H1 (cell line): ENCODE results near the gene RPL21. TPM values are rescaled to one million over a fixed set of nuclear protein-coding genes. Genes with fewer than 3 reads are reported as not detected.

ENCODE experiments used
- CTCF ChIA-PET: fragments of 300-600 bp; sonication (Branson Sonifier 250); formaldehyde crosslinking; loops from one replicate; lab custom pipeline; 2021; ENCODE audit not compliant: partially characterized antibody; lab: Charles Lee
- POLR2A ChIA-PET: fragments of 300-600 bp; sonication (Branson Sonifier 250); formaldehyde crosslinking; loops from one replicate; lab custom pipeline; 2021; ENCODE audit warnings: inconsistent platforms; ENCODE audit not compliant: partially characterized antibody; lab: Charles Lee
- DNase-seq, 2 experiments: peaks; one replicate each; pipeline versions ENCODE4 v3.0.0 to v3.0.0-alpha.2; 2010 to 2022; ENCODE audit warnings: low spot score in 2 of 2, low read depth in 1 of 2, mixed read lengths in 1 of 2
- FAIRE-seq: peaks from 2 replicates; lab custom pipeline; 2011; peaks lifted over from hg19 to GRCh38; lab: Jason Lieb, UNC
- H2AFZ ChIP-seq: 2 replicates; pipeline ENCODE4 v1.8.1; 2012; ENCODE audit warnings: low read length, inconsistent platforms
- H2AK5ac ChIP-seq: 2 replicates; pipeline ENCODE4 v1.6.1; 2013; ENCODE audit warnings: low read depth, low read length
- H2BK120ac ChIP-seq: replicated peaks from 2 replicates; pipeline ENCODE3; 2013; ENCODE audit warnings: low read depth, low read length, inconsistent platforms
- H2BK12ac ChIP-seq: 2 replicates; pipeline ENCODE4 v1.6.1; 2013; ENCODE audit warnings: low read depth, low read length
- H2BK15ac ChIP-seq: 2 replicates; pipeline ENCODE4 v1.6.1; 2013; ENCODE audit warnings: low read length
- H2BK20ac ChIP-seq: 2 replicates; pipeline ENCODE4 v1.6.1; 2013; ENCODE audit warnings: low read length
- H2BK5ac ChIP-seq: 2 replicates; pipeline ENCODE4 v1.6.1; 2013; ENCODE audit warnings: low read depth, low read length
- H3K14ac ChIP-seq: 2 replicates; pipeline ENCODE4 v1.6.1; 2013; ENCODE audit warnings: inconsistent platforms; ENCODE audit not compliant: insufficient read length
- H3K18ac ChIP-seq: 2 replicates; pipeline ENCODE4 v1.6.1; 2013; ENCODE audit warnings: low read length; ENCODE audit errors: extremely low read depth
- H3K23ac ChIP-seq: 2 replicates; pipeline ENCODE4 v1.6.1; 2013; ENCODE audit warnings: inconsistent platforms; ENCODE audit not compliant: insufficient read length
- H3K23me2 ChIP-seq: 2 replicates; pipeline ENCODE4 v1.6.1; 2013; ENCODE audit warnings: low read depth, low read length
- H3K27ac ChIP-seq: 2 replicates; pipeline ENCODE4 v1.6.1; 2011; ENCODE audit warnings: low read depth, low read length, inconsistent platforms
- H3K27me3 ChIP-seq, 4 experiments: replicated peaks in 1 of 4; 1 replicate in 1 of 4; 2 replicates in 3 of 4; pipeline versions ENCODE4 v1.6.1 to v1.8.1; 2011 to 2013; ENCODE audit warnings: low read length in 3 of 4, mild to moderate bottlenecking in 3 of 4, inconsistent platforms in 2 of 4, mixed read lengths in 2 of 4, moderate library complexity in 1 of 4; ENCODE audit not compliant: control insufficient read depth in 3 of 4, insufficient read depth in 3 of 4; ENCODE audit errors: extremely low read depth in 1 of 4
- H3K36me3 ChIP-seq, 4 experiments: 2 replicates each; pipeline versions ENCODE4 v1.6.1 to v1.8.1; 2011 to 2013; ENCODE audit warnings: mild to moderate bottlenecking in 4 of 4, low read length in 3 of 4, moderate library complexity in 2 of 4, control low read depth in 1 of 4, inconsistent platforms in 1 of 4; ENCODE audit not compliant: insufficient read depth in 4 of 4, control insufficient read depth in 2 of 4
- H3K4ac ChIP-seq: replicated peaks from 2 replicates; pipeline ENCODE3; 2013; ENCODE audit warnings: low read length, low read depth, mixed read lengths, inconsistent platforms; ENCODE audit not compliant: insufficient read length
- H3K4me1 ChIP-seq, 4 experiments: replicated peaks in 1 of 4; 1 replicate in 1 of 4; 2 replicates in 3 of 4; pipeline versions ENCODE4 v1.6.1 to v1.8.1; 2011 to 2013; ENCODE audit warnings: low read length in 3 of 4, inconsistent platforms in 2 of 4, mixed read lengths in 1 of 4; ENCODE audit not compliant: insufficient read depth in 4 of 4, control insufficient read depth in 3 of 4
- H3K4me2 ChIP-seq, 2 experiments: 2 replicates each; pipeline versions ENCODE4 v1.6.1 to v1.8.1; 2011 to 2013; ENCODE audit warnings: low read depth in 2 of 2, low read length in 2 of 2, control low read depth in 1 of 2, inconsistent platforms in 1 of 2, mild to moderate bottlenecking in 1 of 2; ENCODE audit not compliant: insufficient read depth in 1 of 2
- H3K4me3 ChIP-seq, 4 experiments: fragments of 200-600, 300-600 bp in 1 of 4; sonication (generic), shearing (Covaris generic), sonication (Bioruptor Twin) in 1 of 4; 2 replicates each; pipeline versions ENCODE4 v1.5.1 to v1.8.1; 2011 to 2016; ENCODE audit warnings: low read length in 4 of 4, low read depth in 3 of 4, control low read depth in 2 of 4, inconsistent platforms in 2 of 4, mild to moderate bottlenecking in 2 of 4, mixed read lengths in 1 of 4, moderate library complexity in 1 of 4; ENCODE audit not compliant: insufficient read depth in 2 of 4; ENCODE audit errors: extremely low read depth in 1 of 4
- H3K56ac ChIP-seq: replicated peaks from 2 replicates; pipeline ENCODE3; 2013; ENCODE audit warnings: low read depth, mild to moderate bottlenecking, mixed read lengths, low read length, inconsistent platforms; ENCODE audit not compliant: insufficient read length
- H3K79me1 ChIP-seq: 2 replicates; pipeline ENCODE4 v1.6.1; 2013; ENCODE audit warnings: low read depth, low read length, control low read depth
- H3K79me2 ChIP-seq, 2 experiments: 2 replicates each; pipeline versions ENCODE4 v1.6.1 to v1.8.1; 2012 to 2013; ENCODE audit warnings: low read length in 2 of 2, mild to moderate bottlenecking in 2 of 2, inconsistent platforms in 1 of 2; ENCODE audit not compliant: insufficient read depth in 2 of 2, control insufficient read depth in 1 of 2
- H3K9ac ChIP-seq, 4 experiments: replicated peaks in 1 of 4; 1 replicate in 1 of 4; 2 replicates in 3 of 4; pipeline versions ENCODE4 v1.6.1 to v1.8.1; 2011 to 2013; ENCODE audit warnings: low read depth in 3 of 4, low read length in 3 of 4, control low read depth in 2 of 4, mild to moderate bottlenecking in 2 of 4, moderate library complexity in 2 of 4, inconsistent platforms in 1 of 4; ENCODE audit errors: extremely low read depth in 1 of 4
- H3K9me3 ChIP-seq, 2 experiments: 2 replicates each; pipeline versions ENCODE4 v1.6.1 to v1.8.1; 2012 to 2013; ENCODE audit warnings: mild to moderate bottlenecking in 2 of 2, moderate library complexity in 2 of 2, control low read depth in 1 of 2, inconsistent platforms in 1 of 2, low read depth in 1 of 2, low read length in 1 of 2, mixed read lengths in 1 of 2; ENCODE audit not compliant: insufficient read depth in 2 of 2
- H4K20me1 ChIP-seq, 2 experiments: replicated peaks in 1 of 2; 2 replicates each; pipeline versions ENCODE3 to v1.8.1; 2011 to 2013; ENCODE audit warnings: inconsistent platforms in 2 of 2, low read length in 2 of 2, mild to moderate bottlenecking in 1 of 2; ENCODE audit not compliant: insufficient read depth in 2 of 2, control insufficient read depth in 1 of 2
- H4K5ac ChIP-seq: 2 replicates; pipeline ENCODE4 v1.6.1; 2013; ENCODE audit warnings: low read length, low read depth, mixed read lengths, inconsistent platforms; ENCODE audit not compliant: insufficient read length
- H4K8ac ChIP-seq: 2 replicates; pipeline ENCODE4 v1.8.0; 2013; ENCODE audit warnings: mild to moderate bottlenecking, moderate library complexity, low read length, inconsistent platforms; ENCODE audit not compliant: insufficient read depth; ENCODE audit errors: extremely low read depth
- H4K91ac ChIP-seq: replicated peaks from 2 replicates; pipeline ENCODE3; 2013; ENCODE audit warnings: low read length, mixed read lengths, inconsistent platforms; ENCODE audit not compliant: insufficient read length
- KDM1A ChIP-seq: fragments of 200-600, 300-600 bp; sonication (generic); IDR thresholded peaks from 2 replicates; pipeline ENCODE4 v1.7.1; 2016; ENCODE audit warnings: mild to moderate bottlenecking, low read length, borderline replicate concordance
- TEAD4 ChIP-seq: IDR thresholded peaks from 2 replicates; pipeline ENCODE4 v1.6.1; 2012; ENCODE audit warnings: low read depth, low read length, inconsistent platforms, mixed read lengths
- polyA plus RNA-seq, 7 experiments: library from polyadenylated mRNA; depleted of rRNA in 3 of 7; stranded (reverse) in 5 of 7; unstranded in 2 of 7; fragments of >200 nt in 5 of 7; fragments of 200-250 nt in 2 of 7; gene quantifications; 1 replicate in 5 of 7; 2 replicates in 1 of 7; 4 replicates in 1 of 7; pipeline versions ENCODE4 v1.2.1 to v1.2.3, GENCODE V29; 2011 to 2013; ENCODE audit warnings: missing spikeins in 2 of 7, mixed read lengths in 2 of 7
- total RNA-seq: library from RNA; stranded (reverse); fragmentation: NEBNext Ultra II Directional; extraction: Animal tissue kit (Norgen Biotek cat#: 25700); gene quantifications from 2 replicates; pipeline ENCODE4 v1.2.1, GENCODE V29; 2021

Gene RPL21
- total and polyA plus RNA-seq, 2 of the 8 experiments (the other 6 are each of a cell fraction or from before 2014, with no cell fraction given), result 624 to 1,283 TPM

DNA sequence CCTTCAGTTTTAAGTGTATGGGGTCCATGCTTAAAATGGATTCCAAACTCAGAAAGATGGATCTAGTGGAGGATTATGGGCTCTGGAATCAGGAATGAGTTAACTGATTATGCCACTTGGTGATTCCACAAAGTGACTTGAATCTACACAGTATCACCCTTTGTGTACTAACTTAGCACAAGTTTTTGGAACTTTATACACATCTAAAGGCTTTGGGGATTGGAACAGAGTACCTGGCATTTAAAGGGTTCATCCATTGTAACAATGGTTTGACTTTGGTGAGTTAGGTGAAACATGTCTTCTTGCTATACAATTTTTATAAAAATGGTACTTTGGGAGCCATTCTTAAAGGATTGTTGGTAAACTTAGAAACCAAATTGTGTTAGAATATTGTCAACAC is 1.1 kb downstream of the RPL21 start:
- H2BK120ac ChIP-seq, result no peak overlapping the region
- ChIA-PET CTCF (interaction anchor here (0.8 kb wide), 1 partner anchor 107 kb away, joined by 3 read pairs; no protein-coding TSS in a partner anchor), POLR2A (interaction anchor here (0.9 to 8.3 kb wide), 6 partner anchors 12 to 230 kb away, joined by 3 to 197 read pairs (median 4); partner anchors contain the start of gene RASL11A)
- no peak overlapping the region for H2BK12ac ChIP-seq
- H3K9ac ChIP-seq, result peak overlapping the region; percentile 95 to 100 (median 100)
- H3K27me3 ChIP-seq, result no peaks in the 10 kb centered on the region
- 0 out of 2 replicates have a peak, but pooled peaks cover 5% of the 10 kb centered on the region for H3K23me2 ChIP-seq
- H3K4ac ChIP-seq, result no peak overlapping the region
- no peak overlapping the region for H4K91ac ChIP-seq
- H4K5ac ChIP-seq, result no peak overlapping the region
- no peak overlapping the region for H3K14ac ChIP-seq
- no peak overlapping the region for H3K56ac ChIP-seq
- peak overlapping the region; percentile 100; the same call in 1 of the 2 replicates for H2BK5ac ChIP-seq
- peaks cover 17 to 65% of the 10 kb centered on the region in 2 experiments for H3K79me2 ChIP-seq
- no peaks in the 10 kb centered on the region for H3K9me3 ChIP-seq
- peaks cover 0 to 4% (median 2%) of the 10 kb centered on the region in 4 experiments; a peak in 2 of 7 replicates for H3K4me1 ChIP-seq
- H3K4me3 ChIP-seq, result peak overlapping the region; percentile 98 to 99 (median 98)
- no peak overlapping the region for H2BK20ac ChIP-seq
- FAIRE-seq (no peak), DNase-seq (no peak)
- 0 out of 2 replicates have a peak overlapping the region, but pooled peaks have one; percentile 84 for H2AK5ac ChIP-seq
- H3K23ac ChIP-seq, result no peak overlapping the region
- H3K4me2 ChIP-seq, result peak overlapping the region; percentile 57 to 85
- H3K18ac ChIP-seq, result no peak overlapping the region
- H4K20me1 ChIP-seq, result peaks cover 4% of the 10 kb centered on the region in 2 experiments
- H2BK15ac ChIP-seq, result no peak overlapping the region
- no peak overlapping the region for H2AFZ ChIP-seq
- peak overlapping the region; percentile 99 for H3K27ac ChIP-seq
- peaks cover 9 to 44% (median 25%) of the 10 kb centered on the region in 4 experiments for H3K36me3 ChIP-seq
- H4K8ac ChIP-seq, result no peak overlapping the region
- H3K79me1 ChIP-seq, result no peaks in the 10 kb centered on the region; the same call in 1 of the 2 replicates
- TF ChIP-seq TEAD4 (no peak), KDM1A (no peak)
